Mesendoderm (in vitro differentiated cells): Measurements from ENCODE around the gene MARCKSL1. TPM values are rescaled to one million over a fixed set of nuclear protein-coding genes. Genes with fewer than 3 reads are reported as not detected.

Experiments used
- DNase-seq: peaks from one replicate; pipeline ENCODE4 v3.0.0; 2013
- H2AK5ac ChIP-seq: 2 replicates; pipeline ENCODE4 v1.6.1; 2013; ENCODE audit warnings: low read length, inconsistent platforms
- H2BK120ac ChIP-seq: 2 replicates; pipeline ENCODE4 v1.6.1; 2013; ENCODE audit warnings: low read depth, mild to moderate bottlenecking, low read length, moderate library complexity, mixed read lengths
- H2BK15ac ChIP-seq: replicated peaks from 2 replicates; pipeline ENCODE4 v1.6.1; 2013; ENCODE audit warnings: low read depth, mild to moderate bottlenecking, moderate library complexity
- H2BK5ac ChIP-seq: 2 replicates; pipeline ENCODE4 v1.6.1; 2013; ENCODE audit warnings: low read length, inconsistent platforms
- H3K18ac ChIP-seq: 2 replicates; pipeline ENCODE4 v1.6.1; 2013; ENCODE audit warnings: mild to moderate bottlenecking, low read length, mixed read lengths
- H3K23ac ChIP-seq: one replicate; pipeline ENCODE4 v1.6.1; 2013; ENCODE audit warnings: low read length
- H3K27ac ChIP-seq: 2 replicates; pipeline ENCODE4 v1.5.1; 2013; ENCODE audit warnings: low read depth, mild to moderate bottlenecking, inconsistent platforms, low read length, moderate library complexity
- H3K27me3 ChIP-seq: 2 replicates; pipeline ENCODE4 v1.6.1; 2013; ENCODE audit warnings: low read length, control low read depth, mild to moderate bottlenecking, inconsistent platforms; ENCODE audit not compliant: insufficient read depth, poor library complexity
- H3K36me3 ChIP-seq: 2 replicates; pipeline ENCODE4 v1.6.1; 2013; ENCODE audit warnings: low read length, inconsistent platforms; ENCODE audit not compliant: control insufficient read depth, insufficient read depth
- H3K4ac ChIP-seq: one replicate; pipeline ENCODE4 v1.6.1; 2013; ENCODE audit warnings: low read depth, mild to moderate bottlenecking, low read length, moderate library complexity
- H3K4me1 ChIP-seq: 2 replicates; pipeline ENCODE4 v1.6.1; 2013; ENCODE audit warnings: low read depth, low read length, inconsistent platforms; ENCODE audit not compliant: control insufficient read depth
- H3K4me2 ChIP-seq: 2 replicates; pipeline ENCODE4 v1.6.1; 2013; ENCODE audit warnings: low read length
- H3K4me3 ChIP-seq: 2 replicates; pipeline ENCODE4 v1.5.1; 2013; ENCODE audit warnings: mild to moderate bottlenecking, low read length
- H3K56ac ChIP-seq: one replicate; pipeline ENCODE4 v1.6.1; 2013; ENCODE audit warnings: low read length
- H3K79me1 ChIP-seq: 2 replicates; pipeline ENCODE4 v1.6.1; 2013; ENCODE audit warnings: low read length, inconsistent platforms
- H3K79me2 ChIP-seq: 2 replicates; pipeline ENCODE4 v1.6.1; 2013; ENCODE audit warnings: mild to moderate bottlenecking, low read length; ENCODE audit not compliant: control insufficient read depth, insufficient read depth
- H3K9ac ChIP-seq: 2 replicates; pipeline ENCODE4 v1.6.1; 2013; ENCODE audit warnings: low read length, inconsistent platforms
- H4K5ac ChIP-seq: one replicate; pipeline ENCODE4 v1.6.1; 2013; ENCODE audit warnings: low read length
- H4K8ac ChIP-seq: one replicate; pipeline ENCODE4 v1.6.1; 2013; ENCODE audit warnings: low read depth, mild to moderate bottlenecking, control low read depth, low read length, moderate library complexity
- WGBS: extraction: QIAGEN DNeasy Blood & Tissue Kit; methylation state at CpG from one replicate; pipeline ENCODE4 v1.1.7; 2013; ENCODE audit warnings: low lambda C conversion rate, missing lambda C conversion rate; ENCODE audit not compliant: insufficient coverage; ENCODE audit errors: extremely low coverage; 5-methylcytosine and 5-hydroxymethylcytosine counted together
- polyA plus RNA-seq, 2 experiments: library from polyadenylated mRNA; stranded (reverse); fragments of 200-250 nt; gene quantifications; one replicate each; pipeline ENCODE4 v1.2.3, GENCODE V29; 2013

The MARCKSL1 gene
- 698 TPM for polyA plus RNA-seq (2013, experiment 1 of 2)
- polyA plus RNA-seq (2013, experiment 2 of 2) = 700 TPM

- no CpG with 5 or more reads among the region's 95 CpGs for WGBS
- Histone ChIP-seq H3K23ac (peak within 1 kb of the TSS; percentile 45), H2AK5ac (peak within 1 kb of the TSS; percentile 48), H3K79me1 (peaks cover 12% of the 10 kb centered on the region), H2BK120ac (peak within 1 kb of the TSS; percentile 76), H4K5ac (no peak within 1 kb of the TSS), H4K8ac (peak within 1 kb of the TSS; percentile 91), H3K9ac (peak within 1 kb of the TSS; percentile 98), H3K56ac (peak within 1 kb of the TSS; percentile 97), H2BK5ac (no peak within 1 kb of the TSS), H3K27me3 (no peaks in the 10 kb centered on the region), H3K4me2 (peak within 1 kb of the TSS; percentile 72), H3K4me1 (peaks cover 10% of the 10 kb centered on the region), H3K4me3 (peak within 1 kb of the TSS; percentile 96), H3K4ac (peak within 1 kb of the TSS; percentile 98), H3K79me2 (peaks cover 24% of the 10 kb centered on the region), H3K27ac (peak within 1 kb of the TSS; percentile 62), H3K18ac (peak within 1 kb of the TSS; percentile 95), H3K36me3 (peaks cover 8% of the 10 kb centered on the region), H2BK15ac (no peak within 1 kb of the TSS)
- peak; percentile 84 for DNase-seq
These were observed at the start of gene MARCKSL1 for GRCh38 chr1:32335790-32336590. Gene MARCKSL1 (minus strand): TSS chr1:32336233. CDS start chr1:32336033, 200 bp downstream.

DNA sequence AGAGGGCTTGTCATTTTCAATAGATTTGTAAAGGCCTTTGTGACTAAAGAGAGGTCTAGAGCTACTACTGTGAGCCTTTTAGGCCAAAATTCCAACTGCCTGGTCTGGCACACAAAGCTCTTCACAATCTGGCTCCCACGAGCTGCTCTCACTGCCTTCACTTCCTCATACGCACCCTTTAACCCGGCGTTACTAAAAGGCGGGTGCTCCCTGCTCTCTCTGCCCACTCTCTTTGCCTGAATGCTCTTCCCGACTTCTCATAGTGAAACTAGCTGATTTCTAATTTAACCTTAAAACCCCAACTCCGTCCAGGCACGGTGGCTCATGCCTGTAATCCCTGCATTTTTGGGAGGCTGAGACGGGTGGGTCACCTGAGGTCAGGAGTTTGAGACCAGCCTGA lies 44.0 kb upstream of the MARCKSL1 start:
- H4K5ac ChIP-seq = no peak overlapping the region
- no peak overlapping the region for H3K9ac ChIP-seq
- no peaks in the 10 kb centered on the region for H3K27me3 ChIP-seq
- no peak overlapping the region for H2AK5ac ChIP-seq
- H3K18ac ChIP-seq = no peak overlapping the region
- no peak overlapping the region for H3K27ac ChIP-seq
- WGBS = no CpG with 5 or more reads among the region's 9 CpGs
- H2BK120ac ChIP-seq = no peak overlapping the region
- H3K4me1 ChIP-seq = no peaks in the 10 kb centered on the region
- H3K4me3 ChIP-seq = no peak overlapping the region
- H3K36me3 ChIP-seq = peaks cover 34% of the 10 kb centered on the region
- no peak overlapping the region for H3K56ac ChIP-seq
- H3K4ac ChIP-seq = no peak overlapping the region
- no peak overlapping the region for H3K4me2 ChIP-seq
- H3K79me2 ChIP-seq = no peaks in the 10 kb centered on the region
- H2BK5ac ChIP-seq = no peak overlapping the region
- no peaks in the 10 kb centered on the region for H3K79me1 ChIP-seq
- no peak overlapping the region for H3K23ac ChIP-seq
- H4K8ac ChIP-seq = no peak overlapping the region
- DNase-seq = no peak
- no peak overlapping the region for H2BK15ac ChIP-seq

DNA sequence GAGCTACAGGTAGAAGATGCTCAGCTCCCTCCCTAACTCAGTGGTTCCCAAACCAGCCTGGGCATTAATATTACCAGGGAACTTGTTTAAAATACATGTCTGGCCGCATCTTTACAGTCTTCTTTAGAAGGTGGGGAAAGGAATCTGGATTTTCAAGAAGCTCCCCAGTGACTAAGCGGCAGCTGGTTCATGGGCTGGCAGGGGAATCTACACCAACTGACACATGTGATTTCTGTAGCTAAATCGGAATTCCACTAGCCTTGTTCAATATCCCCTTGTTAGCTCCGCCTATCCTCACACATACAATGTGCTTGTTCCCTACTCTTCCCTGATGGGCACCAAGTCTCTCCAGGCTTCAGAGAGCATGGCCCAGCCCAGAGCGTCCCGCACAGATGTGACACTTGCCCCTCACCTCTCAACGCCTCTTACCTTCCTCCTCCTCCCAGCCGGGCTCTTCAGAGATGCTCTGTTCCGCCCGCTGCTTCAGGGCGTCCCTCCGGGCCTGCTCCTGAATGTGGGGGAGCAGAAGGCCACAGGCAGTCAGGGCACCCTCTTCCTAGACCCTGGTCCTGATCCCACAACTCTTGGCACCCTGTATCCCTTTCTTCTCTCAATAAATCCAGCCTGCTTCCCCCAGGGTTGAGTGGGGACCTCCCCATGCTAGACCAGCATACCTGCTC lies 41.6 kb upstream of the MARCKSL1 start:
- Histone ChIP-seq H2BK15ac (no peak overlapping the region), H3K18ac (no peak overlapping the region), H2AK5ac (no peak overlapping the region), H3K56ac (no peak overlapping the region), H3K79me1 (no peaks in the 10 kb centered on the region), H4K5ac (no peak overlapping the region), H4K8ac (no peak overlapping the region), H3K79me2 (no peaks in the 10 kb centered on the region), H3K4me1 (no peaks in the 10 kb centered on the region), H3K9ac (no peak overlapping the region), H3K23ac (no peak overlapping the region), H3K4me2 (no peak overlapping the region), H2BK120ac (no peak overlapping the region), H3K4ac (no peak overlapping the region), H3K27me3 (no peaks in the 10 kb centered on the region), H3K36me3 (peaks cover 32% of the 10 kb centered on the region), H3K27ac (no peak overlapping the region), H3K4me3 (no peak overlapping the region), H2BK5ac (no peak overlapping the region)
- WGBS = no CpG with 5 or more reads among the region's 12 CpGs
- DNase-seq = no peak

DNA sequence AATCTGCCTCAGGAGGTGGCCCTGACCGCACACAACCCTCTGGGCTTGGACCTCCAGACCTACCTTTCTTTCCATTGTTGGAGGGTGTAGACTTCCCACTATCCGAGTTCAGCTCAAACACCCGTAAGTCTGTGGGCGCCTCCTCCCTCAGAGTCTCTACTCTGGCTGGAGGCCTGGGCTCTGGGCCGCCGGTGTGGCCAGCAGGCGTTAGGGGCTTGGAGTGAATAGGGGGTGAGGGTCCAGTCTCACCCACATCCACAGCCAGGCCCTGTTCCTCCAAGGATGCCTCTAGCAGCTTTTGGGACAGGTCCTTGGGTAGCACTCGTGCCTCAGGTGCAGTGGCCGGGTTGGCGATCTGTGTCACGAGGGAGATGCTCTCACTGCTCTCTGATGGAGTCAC lies 40.2 kb upstream of the MARCKSL1 start:
- no peaks in the 10 kb centered on the region for H3K4me1 ChIP-seq
- no peaks in the 10 kb centered on the region for H3K79me2 ChIP-seq
- H3K4ac ChIP-seq = no peak overlapping the region
- H2BK15ac ChIP-seq = no peak overlapping the region
- no peak for DNase-seq
- H3K56ac ChIP-seq = no peak overlapping the region
- H3K4me2 ChIP-seq = no peak overlapping the region
- no peak overlapping the region for H3K9ac ChIP-seq
- H3K4me3 ChIP-seq = no peak overlapping the region
- H3K18ac ChIP-seq = no peak overlapping the region
- H2BK120ac ChIP-seq = no peak overlapping the region
- H4K5ac ChIP-seq = no peak overlapping the region
- H3K79me1 ChIP-seq = no peaks in the 10 kb centered on the region
- WGBS = no CpG with 5 or more reads among the region's 11 CpGs
- no peak overlapping the region for H2BK5ac ChIP-seq
- no peak overlapping the region for H4K8ac ChIP-seq
- no peak overlapping the region for H3K27ac ChIP-seq
- no peak overlapping the region for H2AK5ac ChIP-seq
- no peaks in the 10 kb centered on the region for H3K27me3 ChIP-seq
- peaks cover 32% of the 10 kb centered on the region for H3K36me3 ChIP-seq
- H3K23ac ChIP-seq = no peak overlapping the region

DNA sequence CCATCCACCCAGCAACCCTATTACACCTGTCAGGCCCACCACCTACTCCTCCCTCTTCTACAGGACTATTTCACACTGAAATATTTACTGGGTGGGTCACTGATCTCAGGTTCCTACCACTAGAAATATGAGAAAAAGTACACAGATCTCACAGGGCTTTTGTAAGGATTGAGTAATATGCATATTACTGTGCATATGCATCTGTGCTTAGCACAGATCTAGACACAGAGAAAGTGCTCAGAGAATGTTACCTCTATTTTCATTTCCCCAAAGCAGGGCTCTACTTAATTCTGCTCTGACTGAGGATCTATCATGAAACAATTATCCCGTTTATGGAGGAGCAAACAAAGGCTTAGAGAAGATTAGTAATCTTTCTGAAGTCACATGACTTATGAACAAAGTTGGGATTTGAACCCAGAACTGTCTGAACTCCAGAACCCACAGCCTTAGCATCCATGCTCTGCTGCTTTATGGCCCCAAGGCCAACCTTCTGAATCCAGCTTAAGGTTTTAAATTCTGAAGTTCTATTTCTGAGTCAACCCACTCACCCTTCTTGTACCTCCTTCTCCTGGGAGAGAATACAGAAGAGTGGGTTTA lies 38.1 kb upstream of the MARCKSL1 start:
- Histone ChIP-seq H3K4me2 (no peak overlapping the region), H3K36me3 (peaks cover 26% of the 10 kb centered on the region), H2BK120ac (no peak overlapping the region), H3K9ac (no peak overlapping the region), H4K8ac (no peak overlapping the region), H3K56ac (no peak overlapping the region), H3K27ac (no peak overlapping the region), H2BK5ac (no peak overlapping the region), H3K79me1 (no peaks in the 10 kb centered on the region), H3K18ac (no peak overlapping the region), H3K4me3 (no peak overlapping the region), H2BK15ac (no peak overlapping the region), H3K4me1 (no peaks in the 10 kb centered on the region), H3K27me3 (no peaks in the 10 kb centered on the region), H2AK5ac (no peak overlapping the region), H3K79me2 (no peaks in the 10 kb centered on the region), H3K23ac (no peak overlapping the region), H4K5ac (no peak overlapping the region), H3K4ac (no peak overlapping the region)
- WGBS = no CpG with 5 or more reads among the region's 1 CpG
- DNase-seq = no peak
